Stimulated activated CD4-positive, alpha-beta T cell treated with anti-CD3 and anti-CD28 coated beads, Interleukin-1b, Interleukin-23, amount 100 ng/mL, for 48 hours (primary cell): ENCODE results near the gene COX4I1.

ENCODE experiments used
- DNase-seq: peaks from one replicate; pipeline ENCODE4 v3.0.0-alpha.2; 2020

The COX4I1 gene

GRCh38 chr16:85768199-85768598 is 31.3 kb upstream of the COX4I1 start:
- no peak for DNase-seq

GRCh38 chr16:85770741-85771140 is 28.8 kb upstream of the COX4I1 start:
- no peak for DNase-seq

- no peak for DNase-seq
Observed at GRCh38 chr16:85773044-85773443, 26.5 kb upstream of the COX4I1 start.

- DNase-seq, result no peak
Observed at GRCh38 chr16:85774136-85774535, 25.4 kb upstream of the COX4I1 start.

- DNase-seq, result no peak
Observed at GRCh38 chr16:85774811-85775210, 24.7 kb upstream of the COX4I1 start.

- no peak for DNase-seq
Observed at GRCh38 chr16:85777583-85778310, 21.7 kb upstream of the COX4I1 start.

GRCh38 chr16:85778873-85779272 is 20.6 kb upstream of the COX4I1 start:
- DNase-seq, result no peak

GRCh38 chr16:85780281-85780680 is 19.2 kb upstream of the COX4I1 start:
- no peak for DNase-seq

GRCh38 chr16:85781156-85781555 is 18.3 kb upstream of the COX4I1 start:
- no peak for DNase-seq

GRCh38 chr16:85781695-85782370 is 17.7 kb upstream of the COX4I1 start:
- DNase-seq, result no peak

- DNase-seq, result no peak
Observed at GRCh38 chr16:85782451-85782850, 17.0 kb upstream of the COX4I1 start.

GRCh38 chr16:85783441-85783840 is 16.1 kb upstream of the COX4I1 start:
- DNase-seq, result no peak

- no peak for DNase-seq
Observed at GRCh38 chr16:85784813-85785212, 14.7 kb upstream of the COX4I1 start.

GRCh38 chr16:85785927-85786326 is 13.6 kb upstream of the COX4I1 start:
- DNase-seq, result no peak

GRCh38 chr16:85788819-85789218 is 10.7 kb upstream of the COX4I1 start:
- no peak for DNase-seq

GRCh38 chr16:85789773-85790172 is 9.7 kb upstream of the COX4I1 start:
- DNase-seq, result no peak

GRCh38 chr16:85793662-85794298 is 5.7 kb upstream of the COX4I1 start:
- no peak for DNase-seq

GRCh38 chr16:85794696-85795095 is 4.8 kb upstream of the COX4I1 start:
- DNase-seq, result no peak

GRCh38 chr16:85796152-85796551 is 3.3 kb upstream of the COX4I1 start:
- DNase-seq, result no peak

- DNase-seq, result no peak
Observed at GRCh38 chr16:85796599-85796998, 2.9 kb upstream of the COX4I1 start.

- DNase-seq, result no peak
Observed at GRCh38 chr16:85798283-85798776, 1.2 kb upstream of the COX4I1 start.

- peak; percentile 36 for DNase-seq
Observed at GRCh38 chr16:85798901-85799496, 496 bp upstream of the COX4I1 start.

GRCh38 chr16:85800321-85800669 is 800 bp downstream of the COX4I1 start:
- DNase-seq, result peak; percentile 17

GRCh38 chr16:85803570-85803969 is 4.1 kb downstream of the COX4I1 start:
- DNase-seq, result no peak
